Measurements from ENCODE around the gene RPL37A. TPM values are rescaled to one million over a fixed set of nuclear protein-coding genes. Genes with fewer than 3 reads are reported as not detected.

The RPL37A gene
- total RNA-seq, 1 donor from 2014 or later: 2,608 TPM

GRCh38 chr2:216538538-216538937 lies 39.9 kb downstream of the RPL37A start:
- no peaks in the 10 kb centered on the region for H3K36me3 Mint-ChIP-seq (ENCODE audit: unreplicated experiment)
- no peaks in the 10 kb centered on the region for H3K9me3 Mint-ChIP-seq (ENCODE audit: unreplicated experiment)
- H3K27ac Mint-ChIP-seq (ENCODE audit: unreplicated experiment): no peak overlapping the region
- no peak for TF ChIP-seq CTCF (IDR thresholded peaks at IDR 0.05)
- no peak overlapping the region for H3K4me3 Mint-ChIP-seq (ENCODE audit: unreplicated experiment)
- no peaks in the 10 kb centered on the region for H3K27me3 Mint-ChIP-seq (ENCODE audit: unreplicated experiment)
- DNase-seq (ENCODE audit: extremely low spot score, unreplicated experiment): no peak
- peaks cover 68% of the 10 kb centered on the region for H3K4me1 Mint-ChIP-seq (ENCODE audit: unreplicated experiment)

DNA sequence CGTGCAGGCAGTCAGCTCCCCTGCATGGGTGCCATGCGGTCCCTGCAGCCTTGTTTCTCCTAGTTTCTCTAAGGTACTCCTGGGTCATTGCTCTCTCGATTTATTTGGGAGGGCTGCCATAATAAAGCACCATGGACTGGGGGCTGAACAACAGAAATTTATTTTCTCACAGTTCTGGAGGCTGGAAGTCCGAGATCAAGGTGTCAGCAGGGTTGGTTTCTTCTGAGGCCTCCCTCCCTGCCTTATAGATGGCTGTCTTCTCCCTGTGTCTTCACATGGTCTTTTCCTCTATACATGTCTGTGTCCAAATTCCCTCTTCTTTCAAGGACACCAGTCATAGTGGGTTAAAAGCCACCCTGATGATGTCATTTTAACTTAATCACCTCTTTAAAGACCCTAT lies 40.5 kb downstream of the RPL37A start:
- Mint-ChIP-seq H3K27ac (ENCODE audit: unreplicated experiment) (peak overlapping the region; percentile 92), H3K4me3 (ENCODE audit: unreplicated experiment) (no peak overlapping the region), H3K9me3 (ENCODE audit: unreplicated experiment) (no peaks in the 10 kb centered on the region), H3K4me1 (ENCODE audit: unreplicated experiment) (peaks cover 62% of the 10 kb centered on the region), H3K36me3 (ENCODE audit: unreplicated experiment) (no peaks in the 10 kb centered on the region), H3K27me3 (ENCODE audit: unreplicated experiment) (no peaks in the 10 kb centered on the region)
- DNase-seq (ENCODE audit: extremely low spot score, unreplicated experiment): no peak
- no peak for TF ChIP-seq CTCF (IDR thresholded peaks at IDR 0.05)

- no peak for TF ChIP-seq CTCF (IDR thresholded peaks at IDR 0.05)
- peak; percentile 88 for DNase-seq (ENCODE audit: extremely low spot score, unreplicated experiment)
- Mint-ChIP-seq H3K9me3 (ENCODE audit: unreplicated experiment) (no peaks in the 10 kb centered on the region), H3K36me3 (ENCODE audit: unreplicated experiment) (no peaks in the 10 kb centered on the region), H3K27ac (ENCODE audit: unreplicated experiment) (peak overlapping the region; percentile 92), H3K27me3 (ENCODE audit: unreplicated experiment) (no peaks in the 10 kb centered on the region), H3K4me3 (ENCODE audit: unreplicated experiment) (peak overlapping the region; percentile 46), H3K4me1 (ENCODE audit: unreplicated experiment) (peaks cover 59% of the 10 kb centered on the region)
Measured at GRCh38 chr2:216539791-216540241, 41.2 kb downstream of the RPL37A start.

DNA sequence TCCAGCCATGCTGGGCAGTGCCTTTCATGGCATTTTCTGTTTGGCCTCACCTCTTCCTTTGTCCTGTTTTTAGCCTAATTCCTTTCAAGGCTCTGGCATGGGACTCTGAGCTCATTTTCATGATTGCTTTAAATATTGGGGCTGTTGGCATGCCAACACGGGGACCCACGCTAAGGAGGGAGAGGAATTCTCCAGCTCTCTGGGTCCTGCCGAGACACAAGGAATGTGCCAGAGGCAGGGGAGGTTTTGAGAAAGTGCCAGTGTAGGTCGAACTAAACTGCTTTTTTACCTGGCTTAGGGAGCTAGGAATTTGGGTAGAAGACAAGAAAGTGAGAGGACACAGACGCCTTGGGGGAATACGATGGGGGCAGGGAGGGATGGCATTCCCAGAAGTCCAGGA lies 42.3 kb downstream of the RPL37A start:
- Mint-ChIP-seq H3K36me3 (ENCODE audit: unreplicated experiment) (no peaks in the 10 kb centered on the region), H3K27ac (ENCODE audit: unreplicated experiment) (peak overlapping the region; percentile 92), H3K4me1 (ENCODE audit: unreplicated experiment) (peaks cover 59% of the 10 kb centered on the region)

GRCh38 chr2:216541505-216541904 lies 42.9 kb downstream of the RPL37A start:
- Mint-ChIP-seq H3K27me3 (ENCODE audit: unreplicated experiment) (no peaks in the 10 kb centered on the region), H3K4me1 (ENCODE audit: unreplicated experiment) (peaks cover 59% of the 10 kb centered on the region), H3K9me3 (ENCODE audit: unreplicated experiment) (no peaks in the 10 kb centered on the region), H3K27ac (ENCODE audit: unreplicated experiment) (peak overlapping the region; percentile 92), H3K4me3 (ENCODE audit: unreplicated experiment) (no peak overlapping the region), H3K36me3 (ENCODE audit: unreplicated experiment) (no peaks in the 10 kb centered on the region)
- no peak for DNase-seq (ENCODE audit: extremely low spot score, unreplicated experiment)
- no peak for TF ChIP-seq CTCF (IDR thresholded peaks at IDR 0.05)

More for the DNA sequence above, 42.3 kb downstream of the RPL37A start:
- Mint-ChIP-seq H3K4me3 (ENCODE audit: unreplicated experiment) (no peak overlapping the region), H3K9me3 (ENCODE audit: unreplicated experiment) (no peaks in the 10 kb centered on the region), H3K27me3 (ENCODE audit: unreplicated experiment) (no peaks in the 10 kb centered on the region)
- TF ChIP-seq CTCF (IDR thresholded peaks at IDR 0.05): no peak
- DNase-seq (ENCODE audit: extremely low spot score, unreplicated experiment): no peak
